HEK293 (cell line): Measurements from ENCODE around the gene CADPS.

Experiments used
- BCL6B ChIP-seq: fragments of 450-650 bp; formaldehyde crosslinking; IDR thresholded peaks from 2 replicates; pipeline ENCODE4 v1.5.1; 2017; ENCODE audit warnings: missing biosample characterization, missing genetic modification characterization
- CTCF ChIP-seq: fragments of 450-650 bp; formaldehyde crosslinking; IDR thresholded peaks from 2 replicates; pipeline ENCODE4 v1.5.1; 2016; ENCODE audit warnings: missing biosample characterization, missing genetic modification characterization
- GLIS2 ChIP-seq: fragments of 450-650 bp; formaldehyde crosslinking; IDR thresholded peaks from 2 replicates; pipeline ENCODE4 v1.5.1; 2016; ENCODE audit warnings: missing biosample characterization, missing genetic modification characterization
- PRDM10 ChIP-seq: fragments of 450-650 bp; formaldehyde crosslinking; IDR thresholded peaks from 2 replicates; pipeline ENCODE4 v1.5.1; 2016; ENCODE audit warnings: missing biosample characterization, missing genetic modification characterization
- ZNF140 ChIP-seq: fragments of 450-650 bp; formaldehyde crosslinking; IDR thresholded peaks from 2 replicates; pipeline ENCODE4 v1.5.1; 2016; ENCODE audit warnings: missing biosample characterization, missing genetic modification characterization
- ZNF398 ChIP-seq: fragments of 450-650 bp; formaldehyde crosslinking; IDR thresholded peaks from 2 replicates; pipeline ENCODE4 v1.5.1; 2017; ENCODE audit warnings: missing biosample characterization, missing genetic modification characterization
- ZNF830 ChIP-seq: fragments of 450-650 bp; IDR thresholded peaks from 2 replicates; pipeline ENCODE4 v1.5.0; 2018; ENCODE audit warnings: missing biosample characterization, missing genetic modification characterization, low read depth, mild to moderate bottlenecking, moderate library complexity
- TF ChIP-seq, protein P1 (sequence below): fragments of 450-650 bp; formaldehyde crosslinking; IDR thresholded peaks from 2 replicates; pipeline ENCODE4 v1.5.1; 2016; ENCODE audit warnings: missing biosample characterization, missing genetic modification characterization

DNA sequence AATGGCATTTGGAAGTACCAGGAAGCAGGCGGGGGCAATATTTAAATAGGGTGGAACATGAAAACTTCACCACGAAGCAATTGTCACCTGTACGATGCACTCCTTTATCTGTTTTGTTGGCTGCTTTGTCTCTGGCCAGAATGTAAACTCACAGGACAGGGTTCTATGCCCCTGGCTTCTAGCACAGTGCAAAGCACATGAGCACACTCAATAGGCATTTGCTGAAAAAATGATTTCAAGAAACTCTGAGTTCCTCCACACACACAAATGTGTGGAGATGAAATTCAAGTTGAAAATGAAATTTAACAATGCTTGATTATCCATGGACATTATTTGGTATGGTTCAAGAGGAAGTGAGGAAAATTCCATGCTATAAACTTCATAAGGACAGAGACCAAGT, 272.2 kb downstream of the CADPS start:
- TF ChIP-seq PRDM10 (tag by site-specific recombination) (no peak), BCL6B (no peak), GLIS2 (tag by site-specific recombination) (no peak), ZNF398 (tag by site-specific recombination) (no peak), ZNF830 (tag by site-specific recombination) (no peak), CTCF (tag by site-specific recombination) (no peak), ZNF140 (tag by site-specific recombination) (no peak)
- TF ChIP-seq, protein P1, sequence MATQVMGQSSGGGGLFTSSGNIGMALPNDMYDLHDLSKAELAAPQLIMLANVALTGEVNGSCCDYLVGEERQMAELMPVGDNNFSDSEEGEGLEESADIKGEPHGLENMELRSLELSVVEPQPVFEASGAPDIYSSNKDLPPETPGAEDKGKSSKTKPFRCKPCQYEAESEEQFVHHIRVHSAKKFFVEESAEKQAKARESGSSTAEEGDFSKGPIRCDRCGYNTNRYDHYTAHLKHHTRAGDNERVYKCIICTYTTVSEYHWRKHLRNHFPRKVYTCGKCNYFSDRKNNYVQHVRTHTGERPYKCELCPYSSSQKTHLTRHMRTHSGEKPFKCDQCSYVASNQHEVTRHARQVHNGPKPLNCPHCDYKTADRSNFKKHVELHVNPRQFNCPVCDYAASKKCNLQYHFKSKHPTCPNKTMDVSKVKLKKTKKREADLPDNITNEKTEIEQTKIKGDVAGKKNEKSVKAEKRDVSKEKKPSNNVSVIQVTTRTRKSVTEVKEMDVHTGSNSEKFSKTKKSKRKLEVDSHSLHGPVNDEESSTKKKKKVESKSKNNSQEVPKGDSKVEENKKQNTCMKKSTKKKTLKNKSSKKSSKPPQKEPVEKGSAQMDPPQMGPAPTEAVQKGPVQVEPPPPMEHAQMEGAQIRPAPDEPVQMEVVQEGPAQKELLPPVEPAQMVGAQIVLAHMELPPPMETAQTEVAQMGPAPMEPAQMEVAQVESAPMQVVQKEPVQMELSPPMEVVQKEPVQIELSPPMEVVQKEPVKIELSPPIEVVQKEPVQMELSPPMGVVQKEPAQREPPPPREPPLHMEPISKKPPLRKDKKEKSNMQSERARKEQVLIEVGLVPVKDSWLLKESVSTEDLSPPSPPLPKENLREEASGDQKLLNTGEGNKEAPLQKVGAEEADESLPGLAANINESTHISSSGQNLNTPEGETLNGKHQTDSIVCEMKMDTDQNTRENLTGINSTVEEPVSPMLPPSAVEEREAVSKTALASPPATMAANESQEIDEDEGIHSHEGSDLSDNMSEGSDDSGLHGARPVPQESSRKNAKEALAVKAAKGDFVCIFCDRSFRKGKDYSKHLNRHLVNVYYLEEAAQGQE (tag by site-specific recombination): no peak
